CMK (cell line): ENCODE results near the gene SNX1.

Experiments used
- DNase-seq: peaks from one replicate; pipeline ENCODE4 v3.0.0-alpha.2; 2010; ENCODE audit warnings: low read depth

SNX1 gene

GRCh38 chr15:64146885-64147681 lies 51.3 kb downstream of the SNX1 start:
- no peak for DNase-seq

- DNase-seq: no peak
Observed at GRCh38 chr15:64148168-64148567, 52.4 kb downstream of the SNX1 start.

- DNase-seq: no peak
Observed at GRCh38 chr15:64148581-64148980, 52.8 kb downstream of the SNX1 start.

GRCh38 chr15:64149424-64149823 lies 53.6 kb downstream of the SNX1 start:
- no peak for DNase-seq

- no peak for DNase-seq
Observed at GRCh38 chr15:64149893-64150578, 54.3 kb downstream of the SNX1 start.

GRCh38 chr15:64151727-64152506 lies 56.1 kb downstream of the SNX1 start, which contains the start of gene SNX22:
Gene SNX22, plus strand, starts transcription at chr15:64151731. Its CDS starts 45 bp downstream, at chr15:64151776.
- no peak for DNase-seq

GRCh38 chr15:64152507-64153387 lies 57.0 kb downstream of the SNX1 start:
- DNase-seq: no peak

- DNase-seq: peak; percentile 60
Observed at GRCh38 chr15:64153480-64154367, 57.9 kb downstream of the SNX1 start.

- no peak for DNase-seq
Observed at GRCh38 chr15:64155802-64156651, 60.2 kb downstream of the SNX1 start.

- DNase-seq: no peak
Observed at GRCh38 chr15:64156652-64157331, 61.0 kb downstream of the SNX1 start.

- no peak for DNase-seq
Observed at GRCh38 chr15:64157599-64158125, 61.9 kb downstream of the SNX1 start.

GRCh38 chr15:64158363-64159134 lies 62.8 kb downstream of the SNX1 start:
- DNase-seq: no peak

GRCh38 chr15:64161688-64162477 lies 66.1 kb downstream of the SNX1 start:
- no peak for DNase-seq

GRCh38 chr15:64162478-64162868 lies 66.7 kb downstream of the SNX1 start:
- no peak for DNase-seq

- peak; percentile 89 for DNase-seq
Observed at GRCh38 chr15:64162869-64163658, 67.3 kb downstream of the SNX1 start, which contains the start of gene PPIB. Gene PPIB, minus strand, starts transcription at chr15:64163022. Its CDS starts 36 bp downstream, at chr15:64162986.
